GM21737 (cell line): ENCODE measurements around the gene MUS81.

Experiments used
- ATAC-seq: cut with Tn5 transposase; IDR thresholded peaks from one replicate; pipeline ENCODE4 v1.9.1; 2021; ENCODE audit warnings: mild to moderate bottlenecking, moderate library complexity; ENCODE audit not compliant: unreplicated experiment

MUS81 gene

DNA sequence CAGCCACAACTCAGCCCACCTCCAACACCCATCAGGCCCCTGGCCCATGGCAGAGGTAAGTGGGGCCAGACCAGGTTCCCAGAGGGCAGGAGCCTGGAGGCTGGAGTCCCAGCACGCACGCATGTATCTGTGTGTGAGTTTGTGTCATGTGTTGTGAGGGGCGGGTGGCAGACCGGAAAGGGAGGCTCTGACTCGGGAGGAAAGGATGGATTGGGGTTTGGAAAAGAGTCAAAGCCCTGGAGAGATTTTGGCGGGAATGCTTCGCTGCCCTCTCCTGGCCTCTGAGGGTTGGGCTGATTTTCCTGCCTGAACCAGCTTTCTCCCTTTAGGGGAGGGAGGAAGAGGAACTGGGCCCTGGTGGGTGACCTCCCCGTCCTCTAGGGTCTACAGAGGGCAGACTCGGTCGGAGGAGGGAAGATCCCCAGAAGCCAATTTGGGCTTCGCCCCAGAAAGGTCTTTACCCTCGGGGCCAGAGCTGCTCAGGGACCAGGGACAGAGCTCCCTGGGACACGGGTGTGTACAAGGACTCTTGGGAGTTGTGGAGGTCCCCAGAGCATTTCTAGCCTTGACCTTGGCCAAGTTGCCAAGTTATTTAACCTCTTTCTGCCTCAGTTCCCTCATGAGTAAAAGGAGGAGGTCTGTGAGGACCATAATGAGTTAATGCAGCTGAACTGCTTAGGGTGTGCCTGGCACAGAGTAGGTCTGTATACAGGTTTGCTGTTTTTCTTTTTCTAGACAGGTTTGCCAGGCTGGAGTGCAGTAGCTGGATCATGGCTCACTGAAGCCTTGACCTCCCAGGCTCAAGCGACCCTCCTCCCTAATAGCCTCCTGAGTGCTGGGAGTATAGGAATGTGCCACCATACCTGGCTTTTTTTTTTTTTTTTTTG is 51.7 kb downstream of the MUS81 start:
- ATAC-seq = no peak

DNA sequence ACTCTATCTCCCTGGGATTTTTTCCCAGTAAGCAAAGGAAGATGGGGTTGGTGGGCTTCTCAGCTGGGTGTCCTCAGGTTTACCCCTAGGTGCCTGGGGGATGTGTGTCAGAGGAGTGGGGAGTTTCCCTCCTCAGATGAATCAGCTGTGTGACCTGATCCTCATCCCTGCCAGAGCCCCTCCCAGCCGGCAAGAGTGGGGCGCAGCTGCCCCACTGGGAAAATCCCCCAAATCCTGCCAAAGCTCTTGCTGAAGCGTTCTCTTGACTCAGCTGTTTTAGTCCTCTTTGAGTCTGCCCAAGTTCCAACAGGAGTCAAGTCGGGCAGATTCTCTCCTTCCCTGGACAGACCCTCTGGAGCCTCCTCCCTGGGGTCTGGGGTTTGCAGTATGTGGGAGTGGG is 52.6 kb downstream of the MUS81 start:
- ATAC-seq = no peak

DNA sequence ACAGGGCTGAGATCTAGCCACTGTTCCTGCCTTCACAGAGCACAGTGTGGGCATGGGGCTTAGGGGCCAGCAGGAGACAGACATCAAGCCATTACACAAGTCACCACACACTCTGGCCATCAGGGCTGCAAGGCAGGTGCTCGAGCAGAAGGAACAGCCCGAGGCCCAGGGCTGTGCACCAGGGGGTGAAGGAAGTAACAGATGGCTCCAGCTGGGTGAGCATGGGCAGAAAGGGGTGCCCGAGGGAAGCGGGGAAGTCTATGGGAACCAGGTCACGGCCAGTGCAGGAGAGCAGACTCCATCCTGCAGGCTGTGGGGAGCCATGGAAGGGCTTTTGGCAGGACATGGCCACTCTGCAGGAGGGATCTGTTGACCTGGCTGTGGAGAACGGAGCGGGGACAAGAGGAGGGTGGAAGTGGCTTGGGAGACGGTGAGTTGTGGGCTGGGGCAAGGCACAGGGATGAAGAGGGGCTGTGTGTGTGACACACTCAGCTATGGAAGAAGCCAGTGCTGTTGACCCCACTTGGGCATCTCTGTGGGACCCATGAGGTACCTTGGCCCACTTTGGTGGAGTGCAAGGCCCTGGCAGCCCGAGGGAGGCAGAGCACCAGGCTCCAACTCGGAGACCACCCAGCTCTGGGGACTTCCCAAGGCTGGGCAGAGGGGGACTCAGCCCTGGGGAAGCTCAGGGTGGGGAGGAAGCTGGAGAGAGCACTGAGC is 55.0 kb downstream of the MUS81 start:
- ATAC-seq = no peak

DNA sequence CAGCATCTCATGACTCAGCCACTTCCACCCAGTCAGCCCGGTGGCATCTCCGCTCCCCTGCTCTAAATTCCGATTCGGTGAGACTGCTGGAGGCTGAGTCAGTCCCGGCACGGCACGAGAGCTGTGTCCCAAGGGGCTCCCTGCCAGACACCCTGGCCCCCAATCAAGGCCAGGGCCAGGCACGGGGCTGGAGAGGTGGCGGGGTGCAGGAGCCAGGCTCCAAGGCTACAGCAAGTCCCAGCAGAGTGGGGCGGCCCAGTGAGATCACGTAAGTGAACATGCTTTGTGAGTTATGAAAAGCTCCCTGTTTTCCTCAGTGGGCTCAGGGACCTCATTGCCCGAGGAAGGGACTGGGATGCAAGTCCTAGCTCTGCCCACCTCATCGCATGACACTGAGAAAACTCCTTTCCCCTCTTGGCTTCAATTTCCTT is 55.6 kb downstream of the MUS81 start:
- ATAC-seq = no peak
